Breast epithelium (tissue), 3 donors: ENCODE measurements around the gene EIF4H.
A peak's percentile ranks its signal among the peaks of the same experiment; 100 is the strongest.

ENCODE experiments used
- CTCF ChIP-seq, 3 donors: fragments of 450-650 bp; IDR thresholded peaks; one replicate each; pipeline ENCODE4 v1.5.1; 2016 to 2017; ENCODE audit warnings: antibody characterized with exemption in 3 of 3, mild to moderate bottlenecking in 3 of 3, moderate library complexity in 3 of 3
- POLR2A ChIP-seq: fragments of 450-650 bp; IDR thresholded peaks from one replicate; pipeline ENCODE4 v1.6.1; 2016; ENCODE audit warnings: antibody characterized with exemption, mild to moderate bottlenecking, moderate library complexity
- POLR2AphosphoS5 ChIP-seq, 3 donors: sonication (generic); formaldehyde crosslinking; IDR thresholded peaks; one replicate each; pipeline ENCODE4 v1.6.1; 2017; ENCODE audit warnings: antibody characterized with exemption in 3 of 3

- peak in 1 of 3 donors; percentile 17 for TF ChIP-seq CTCF (IDR thresholded peaks at IDR 0.05)
- TF ChIP-seq POLR2AphosphoS5 (IDR thresholded peaks at IDR 0.05): no peak
- no peak for TF ChIP-seq POLR2A
These were observed 28.8 kb downstream of the EIF4H start for GRCh38 chr7:74202841-74203556.
